ENCODE data around the gene EEF2.
A peak's percentile ranks its signal among the peaks of the same experiment; 100 is the strongest.
"Not testable (repeated sequence)": the region's sequence is repeated elsewhere in the genome, so short reads cannot be mapped to it uniquely, and the experiment has no call there.

Gene EEF2

DNA sequence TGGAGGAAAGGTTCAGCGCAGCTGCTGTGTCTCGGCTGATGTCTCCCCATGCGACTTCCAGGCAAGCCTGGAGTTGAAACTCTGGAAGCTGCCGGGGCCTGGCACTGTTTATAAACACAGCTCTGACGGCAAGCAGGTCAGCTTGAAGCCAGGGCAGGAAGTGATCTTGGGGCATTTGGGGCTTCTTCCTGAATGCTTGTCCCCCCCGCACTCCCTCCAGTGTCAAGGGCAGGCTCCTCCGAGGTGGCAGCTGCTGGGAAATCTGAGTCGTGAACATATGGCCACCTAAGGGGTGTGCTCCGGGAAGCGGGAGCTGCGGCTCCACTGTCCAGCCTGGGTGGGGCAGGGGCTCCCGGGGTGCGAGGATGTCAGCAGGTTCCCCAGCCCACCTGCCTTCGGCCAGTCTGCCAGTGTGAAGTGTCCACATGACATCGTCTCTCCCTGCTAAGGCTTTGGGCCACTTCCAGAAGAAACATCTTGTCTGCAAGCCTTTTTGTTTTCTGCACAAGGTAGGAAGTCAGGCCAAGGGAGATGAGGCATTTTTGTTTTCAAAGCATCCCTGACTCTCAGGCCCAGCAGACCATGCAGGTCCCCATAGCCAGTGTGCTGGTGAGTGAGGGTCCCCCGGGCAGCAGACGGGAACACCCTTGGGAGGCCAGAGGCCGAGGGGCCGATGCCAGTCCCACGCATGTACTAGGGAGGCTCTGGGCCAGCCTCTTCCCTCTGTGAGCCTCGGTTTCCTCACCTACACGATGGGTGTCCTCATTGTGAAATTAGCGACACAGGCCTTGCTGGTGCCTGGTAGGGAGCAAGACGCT is 24.9 kb upstream of the EEF2 start:
- Histone ChIP-seq H3K27me3 (ENCODE audit: low read depth) (no peaks in the 10 kb centered on the region), H3K36me3 (replicated peaks) (peaks cover 15% of the 10 kb centered on the region), H3K4me1 (peaks cover 13% of the 10 kb centered on the region), H3K9me3 (no peaks in the 10 kb centered on the region), H3K4me3 (no peak overlapping the region)
- in situ Hi-C loops (cut with MboI; ENCODE audit: low sequenced_read_pairs) = no loop called here
- DNase-seq (ENCODE audit: low spot score in 2 of 2) = no peak

DNA sequence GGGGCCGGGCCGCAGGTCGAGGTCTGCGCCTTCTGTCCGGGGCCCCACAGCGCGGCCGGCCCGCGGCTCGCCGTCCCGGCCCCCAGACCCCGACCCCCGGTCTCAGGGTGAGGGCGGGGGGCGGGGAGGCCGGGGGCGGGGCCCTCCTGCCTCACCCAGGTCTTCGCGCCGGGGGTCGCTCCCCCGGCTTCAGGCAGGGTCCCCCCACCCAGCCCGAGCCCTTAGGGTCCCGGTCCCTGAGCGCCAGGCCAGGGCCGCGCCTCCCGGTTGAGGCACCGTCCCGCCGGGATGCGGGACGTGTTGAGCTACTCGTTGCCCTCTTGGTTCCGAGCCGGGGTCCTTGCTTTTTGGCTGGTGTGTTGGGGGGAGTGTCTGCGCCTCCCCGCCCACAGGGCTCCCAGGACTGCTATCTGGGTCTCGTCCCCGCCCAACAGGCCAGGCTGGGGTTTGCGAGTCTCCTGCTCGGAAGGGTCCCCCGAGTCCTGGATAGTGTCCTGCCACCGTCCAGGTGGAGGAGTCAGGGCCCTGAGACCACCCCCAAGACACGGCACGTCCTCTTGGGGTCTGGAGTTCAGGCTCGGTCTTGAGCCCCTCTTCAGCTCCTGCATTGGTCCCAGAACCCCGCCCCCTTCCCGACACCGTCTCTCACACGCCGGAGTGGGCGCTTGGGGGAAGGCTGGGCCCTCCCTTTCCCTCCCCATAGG is 22.7 kb upstream of the EEF2 start:
- Histone ChIP-seq H3K27me3 (ENCODE audit: low read depth) (no peaks in the 10 kb centered on the region), H3K36me3 (replicated peaks) (peaks cover 5% of the 10 kb centered on the region; the same call in 1 of the 2 replicates), H3K4me1 (peaks cover 13% of the 10 kb centered on the region), H3K9me3 (no peaks in the 10 kb centered on the region), H3K4me3 (peak overlapping the region; percentile 80)
- in situ Hi-C loops (cut with MboI; ENCODE audit: low sequenced_read_pairs) = no loop called here
- peak in 1 of 2 experiments; percentile 68 for DNase-seq (ENCODE audit: low spot score in 2 of 2)

DNA sequence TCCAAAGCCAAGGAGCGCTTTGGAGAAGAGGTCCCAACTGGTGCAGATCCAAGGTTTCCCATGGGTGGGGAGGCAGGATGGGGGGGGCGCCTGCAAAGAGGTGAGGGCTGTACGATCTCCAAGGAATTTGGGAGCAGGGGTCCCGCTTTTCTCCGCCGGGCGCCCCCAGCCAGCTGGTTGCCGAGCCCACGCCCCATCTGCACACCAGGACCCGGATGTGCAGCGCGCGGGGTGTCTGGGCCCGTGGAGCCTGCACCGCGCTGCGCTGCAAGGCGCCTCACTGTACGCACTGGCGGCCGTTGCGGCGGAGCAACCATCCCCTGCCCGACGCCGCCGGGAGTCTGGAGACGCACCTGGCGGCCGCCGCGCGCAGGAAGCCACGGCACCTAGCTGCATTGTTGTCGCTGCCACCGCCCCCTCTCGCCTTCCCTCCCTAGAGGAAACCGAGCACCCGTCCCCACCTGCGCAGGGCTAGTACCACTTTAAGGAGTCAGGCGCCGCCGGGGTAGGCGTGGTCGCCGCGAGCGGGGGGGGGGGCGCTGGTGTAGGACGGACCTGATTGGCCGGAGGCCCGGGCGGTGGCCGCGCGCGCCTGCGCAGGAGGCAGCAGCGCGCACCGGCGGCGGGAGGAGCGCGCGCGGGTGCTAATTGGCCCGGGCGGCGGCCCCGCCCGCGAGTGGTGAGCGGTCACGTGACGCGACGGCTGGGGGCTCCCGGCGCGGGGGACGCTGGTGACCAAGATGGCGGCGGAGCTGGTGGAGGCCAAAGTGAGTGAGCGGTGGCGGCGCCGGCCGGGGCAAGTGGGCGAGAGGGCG is 22.0 kb upstream of the EEF2 start, which contains the start of gene PIAS4:
PIAS4 (plus strand) TSS at position 716 of the 815 bp plus-strand sequence; CDS start at position 741, 25 bp downstream.
- Histone ChIP-seq H3K9me3 (no peaks in the 10 kb centered on the region), H3K36me3 (replicated peaks) (peaks cover 5% of the 10 kb centered on the region; the same call in 1 of the 2 replicates), H3K27me3 (ENCODE audit: low read depth) (no peaks in the 10 kb centered on the region), H3K4me1 (peaks cover 13% of the 10 kb centered on the region), H3K4me3 (peak within 1 kb of the TSS; percentile 80)
- peak; percentile 91 to 96 for DNase-seq (ENCODE audit: low spot score in 2 of 2)
- in situ Hi-C loops (cut with MboI; ENCODE audit: low sequenced_read_pairs) = no loop called here

DNA sequence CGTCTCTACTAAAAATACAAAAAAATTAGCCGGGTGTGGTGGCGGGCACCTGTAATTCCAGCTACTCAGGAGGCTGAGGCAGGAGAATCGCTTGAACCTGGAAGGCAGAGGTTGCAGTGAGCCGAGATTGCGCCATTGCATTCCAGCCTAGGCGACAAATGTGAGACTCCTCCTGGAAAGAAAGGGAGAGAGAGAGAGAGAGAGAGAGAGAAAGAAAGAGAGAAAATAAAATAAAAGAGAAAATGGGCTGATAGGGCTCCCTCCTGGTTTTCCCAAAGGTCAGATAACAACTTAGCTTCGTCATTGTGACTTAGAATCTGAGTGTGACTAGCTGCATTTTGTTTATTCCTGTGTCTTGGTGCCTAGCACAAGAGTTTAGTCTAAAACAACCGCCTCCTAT is 20.2 kb upstream of the EEF2 start:
- H3K9me3 ChIP-seq; H3K36me3 ChIP-seq (replicated peaks); H3K27me3 ChIP-seq (ENCODE audit: low read depth); in situ Hi-C loops (cut with MboI; ENCODE audit: low sequenced_read_pairs); DNase-seq (ENCODE audit: low spot score in 2 of 2); H3K4me3 ChIP-seq: not testable (repeated sequence)
- H3K4me1 ChIP-seq = peaks cover 13% of the 10 kb centered on the region

DNA sequence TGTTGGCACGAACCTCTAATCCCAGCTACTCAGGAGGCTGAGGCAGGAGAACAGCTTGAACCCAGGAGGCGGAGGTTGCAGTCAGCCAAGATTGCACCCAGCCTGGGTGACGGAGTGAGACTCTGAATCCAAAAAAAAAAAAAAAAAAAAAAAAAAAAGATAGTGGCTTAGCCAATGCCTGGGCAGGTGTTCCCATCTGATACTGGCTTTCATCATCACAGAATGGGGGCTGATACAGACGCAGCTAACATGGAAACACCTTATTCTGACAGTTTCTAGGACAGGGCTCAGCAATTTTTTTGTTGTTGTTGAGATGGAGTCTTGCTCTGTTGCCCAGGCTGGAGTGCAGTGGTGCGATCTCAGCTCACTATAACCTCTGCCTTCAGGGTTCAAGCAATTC is 15.5 kb upstream of the EEF2 start:
- H3K9me3 ChIP-seq; in situ Hi-C loops (cut with MboI; ENCODE audit: low sequenced_read_pairs); H3K27me3 ChIP-seq (ENCODE audit: low read depth); H3K4me1 ChIP-seq; H3K4me3 ChIP-seq; DNase-seq (ENCODE audit: low spot score in 2 of 2); H3K36me3 ChIP-seq (replicated peaks): not testable (repeated sequence)

DNA sequence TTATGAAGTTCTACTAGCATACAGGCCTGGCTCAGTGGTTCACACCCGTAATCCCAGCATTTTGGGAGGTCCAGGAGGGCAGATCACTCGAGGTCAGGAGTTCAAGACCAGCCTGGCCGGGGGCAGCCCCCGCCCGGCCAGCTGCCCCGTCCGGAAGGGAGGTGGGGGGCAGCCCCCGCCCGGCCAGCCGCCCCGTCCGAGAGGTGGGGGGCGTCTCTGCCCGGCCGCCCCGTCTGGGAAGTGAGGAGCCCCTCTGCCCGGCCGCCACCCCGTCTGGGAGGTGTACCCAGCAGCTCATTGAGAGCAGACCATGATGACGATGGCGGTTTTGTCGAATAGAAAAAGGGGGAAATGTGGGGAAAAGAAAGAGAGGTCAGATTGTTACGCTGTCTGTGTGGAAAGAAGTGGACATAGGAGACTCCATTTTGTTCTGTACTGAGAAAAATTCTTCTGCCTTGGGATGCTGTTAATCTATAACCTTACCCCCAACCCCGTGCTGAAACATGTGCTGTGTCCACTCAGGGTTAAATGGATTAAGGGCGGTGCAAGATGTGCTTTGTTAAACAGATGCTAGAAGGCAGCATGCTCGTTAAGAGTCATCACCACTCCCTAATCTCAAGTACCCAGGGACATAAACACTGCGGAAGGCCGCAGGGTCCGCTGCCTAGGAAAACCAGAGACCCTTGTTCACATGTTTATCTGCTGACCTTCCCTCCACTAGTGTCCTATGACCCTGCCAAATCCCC is 13.6 kb upstream of the EEF2 start:
- in situ Hi-C loops (cut with MboI; ENCODE audit: low sequenced_read_pairs); H3K4me3 ChIP-seq; DNase-seq (ENCODE audit: low spot score in 2 of 2); H3K36me3 ChIP-seq (replicated peaks); H3K4me1 ChIP-seq; H3K27me3 ChIP-seq (ENCODE audit: low read depth); H3K9me3 ChIP-seq: not testable (repeated sequence)

DNA sequence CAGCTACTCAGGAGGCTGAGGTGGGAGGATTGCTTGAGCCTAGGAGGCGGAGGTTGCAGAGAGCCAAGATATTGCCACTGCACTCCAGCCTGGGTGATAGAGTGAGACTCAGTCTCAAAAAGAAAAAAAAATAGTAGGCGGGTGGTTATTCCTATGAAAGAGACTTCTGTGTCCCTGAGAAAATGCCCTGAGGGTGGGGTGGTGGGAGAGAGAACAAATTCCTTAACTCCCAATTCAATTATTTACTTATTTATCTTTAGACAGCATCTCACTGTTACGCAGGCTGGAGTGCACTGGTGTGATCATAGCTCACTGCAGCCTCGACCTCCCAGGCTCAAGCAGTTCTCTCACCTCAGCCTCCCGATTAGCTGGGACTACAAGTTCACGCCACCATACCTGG is 10.3 kb upstream of the EEF2 start:
- DNase-seq (ENCODE audit: low spot score in 2 of 2) = peak in 1 of 2 experiments; percentile 43
- no peaks in the 10 kb centered on the region for H3K4me1 ChIP-seq
- in situ Hi-C loops (cut with MboI; ENCODE audit: low sequenced_read_pairs) = no loop called here
- H3K27me3 ChIP-seq (ENCODE audit: low read depth) = no peaks in the 10 kb centered on the region
- H3K9me3 ChIP-seq = no peaks in the 10 kb centered on the region
- H3K36me3 ChIP-seq (replicated peaks) = no peaks in the 10 kb centered on the region
- no peak overlapping the region for H3K4me3 ChIP-seq

DNA sequence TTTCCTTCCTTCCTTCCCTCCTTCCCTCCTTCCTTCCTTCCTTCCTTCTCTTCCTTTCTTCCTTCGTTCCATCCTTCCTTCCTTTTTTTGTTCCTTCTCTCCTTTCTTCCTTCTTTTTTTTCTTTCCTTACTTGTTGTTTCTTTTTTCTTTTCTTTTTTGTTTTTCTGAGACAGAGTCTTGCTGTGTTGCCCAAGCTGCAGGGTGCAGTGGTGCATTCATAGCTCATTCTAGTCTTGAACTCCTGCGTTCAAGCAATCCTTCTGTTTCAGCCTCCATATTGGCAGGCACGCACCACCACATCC is 5.5 kb upstream of the EEF2 start:
- Histone ChIP-seq H3K36me3 (replicated peaks) (no peaks in the 10 kb centered on the region), H3K4me3 (no peak overlapping the region; the same call in 1 of the 2 replicates), H3K9me3 (no peaks in the 10 kb centered on the region), H3K4me1 (peaks cover 15% of the 10 kb centered on the region), H3K27me3 (ENCODE audit: low read depth) (no peaks in the 10 kb centered on the region)
- in situ Hi-C loops (cut with MboI; ENCODE audit: low sequenced_read_pairs) = no loop called here
- no peak for DNase-seq (ENCODE audit: low spot score in 2 of 2)

DNA sequence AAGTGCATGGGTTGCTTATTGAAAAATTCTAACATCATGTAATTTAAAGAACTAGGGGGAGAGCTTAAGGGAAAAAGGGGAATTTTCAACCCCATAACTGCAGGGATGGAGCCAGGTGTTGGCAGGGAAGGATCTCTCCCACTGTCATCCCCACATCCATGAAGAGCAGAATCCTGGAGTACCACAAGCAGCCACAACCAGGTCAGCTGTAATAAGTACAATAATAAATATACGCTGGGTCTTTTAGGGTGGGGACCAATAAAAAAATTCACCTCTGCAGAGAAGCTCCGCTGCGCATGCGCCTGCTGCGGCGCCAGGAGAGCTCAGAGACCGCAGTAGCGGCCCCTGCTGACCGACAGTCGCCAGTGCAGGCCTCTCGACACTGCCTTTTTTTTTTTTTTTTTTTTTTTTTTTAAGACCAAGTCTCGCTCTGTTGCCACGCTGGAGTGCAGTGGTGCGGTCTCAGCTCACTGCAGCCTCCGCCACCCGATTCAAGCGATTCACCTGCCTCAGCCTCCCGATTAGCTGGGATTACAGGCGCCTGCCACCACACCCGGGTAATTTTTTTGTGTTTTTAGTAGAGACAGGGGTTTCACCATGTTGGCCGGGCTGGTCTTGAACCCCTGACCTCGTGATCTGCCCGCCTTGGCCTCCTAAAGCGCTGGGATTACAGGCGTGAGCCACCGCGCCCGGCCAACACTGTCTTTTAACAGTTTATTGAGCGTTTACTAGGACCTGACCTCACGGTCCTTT is 2.5 kb upstream of the EEF2 start:
- H3K4me3 ChIP-seq = peak overlapping the region; percentile 95
- in situ Hi-C loops (cut with MboI; ENCODE audit: low sequenced_read_pairs) = no loop called here
- peak; percentile 82 to 91 for DNase-seq (ENCODE audit: low spot score in 2 of 2)
- no peaks in the 10 kb centered on the region for H3K27me3 ChIP-seq (ENCODE audit: low read depth)
- peaks cover 24% of the 10 kb centered on the region for H3K36me3 ChIP-seq (replicated peaks)
- H3K4me1 ChIP-seq = peaks cover 27% of the 10 kb centered on the region
- no peaks in the 10 kb centered on the region for H3K9me3 ChIP-seq

DNA sequence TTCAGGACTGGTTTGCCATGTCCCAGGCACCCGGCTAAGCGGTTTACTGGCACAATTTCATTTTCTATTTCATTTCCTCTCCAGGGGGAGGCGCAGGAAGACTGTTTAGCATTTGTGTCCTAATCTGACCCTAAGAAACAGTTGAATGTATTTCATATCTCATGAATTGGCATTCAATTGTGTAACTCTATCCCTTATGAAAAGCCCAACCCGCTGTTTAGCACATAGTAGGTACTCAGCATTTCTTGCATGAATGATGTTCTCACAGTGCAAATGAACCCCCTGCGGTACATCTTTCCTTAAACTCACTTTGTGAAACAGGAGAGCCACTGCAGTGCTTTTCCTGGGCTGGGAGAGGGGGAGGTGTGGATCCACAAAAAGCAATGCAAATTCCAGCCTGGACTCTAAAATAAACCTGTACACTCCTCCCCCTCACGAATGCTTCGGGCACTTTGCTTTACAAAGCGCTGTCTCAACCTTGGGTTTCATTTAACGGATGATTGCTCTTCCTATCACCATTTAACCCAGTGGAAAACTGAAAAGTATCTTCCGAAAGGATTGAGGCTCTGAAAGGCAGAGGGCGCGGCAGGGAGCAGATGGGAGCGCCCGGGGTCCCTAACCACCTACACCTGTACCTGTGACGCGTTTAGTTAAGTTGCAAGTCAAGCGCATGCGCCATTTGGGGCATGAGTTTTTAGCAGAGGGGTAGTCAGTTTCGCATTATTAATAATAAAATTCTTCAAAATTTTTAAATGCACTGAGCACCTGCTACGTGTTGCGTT is 1.2 kb upstream of the EEF2 start:
- Histone ChIP-seq H3K4me3 (peak overlapping the region; percentile 95), H3K36me3 (replicated peaks) (peaks cover 38% of the 10 kb centered on the region), H3K9me3 (no peaks in the 10 kb centered on the region), H3K27me3 (ENCODE audit: low read depth) (no peaks in the 10 kb centered on the region), H3K4me1 (peaks cover 27% of the 10 kb centered on the region)
- in situ Hi-C loops (cut with MboI; ENCODE audit: low sequenced_read_pairs) = no loop called here
- DNase-seq (ENCODE audit: low spot score in 2 of 2) = peak; percentile 87 to 92

DNA sequence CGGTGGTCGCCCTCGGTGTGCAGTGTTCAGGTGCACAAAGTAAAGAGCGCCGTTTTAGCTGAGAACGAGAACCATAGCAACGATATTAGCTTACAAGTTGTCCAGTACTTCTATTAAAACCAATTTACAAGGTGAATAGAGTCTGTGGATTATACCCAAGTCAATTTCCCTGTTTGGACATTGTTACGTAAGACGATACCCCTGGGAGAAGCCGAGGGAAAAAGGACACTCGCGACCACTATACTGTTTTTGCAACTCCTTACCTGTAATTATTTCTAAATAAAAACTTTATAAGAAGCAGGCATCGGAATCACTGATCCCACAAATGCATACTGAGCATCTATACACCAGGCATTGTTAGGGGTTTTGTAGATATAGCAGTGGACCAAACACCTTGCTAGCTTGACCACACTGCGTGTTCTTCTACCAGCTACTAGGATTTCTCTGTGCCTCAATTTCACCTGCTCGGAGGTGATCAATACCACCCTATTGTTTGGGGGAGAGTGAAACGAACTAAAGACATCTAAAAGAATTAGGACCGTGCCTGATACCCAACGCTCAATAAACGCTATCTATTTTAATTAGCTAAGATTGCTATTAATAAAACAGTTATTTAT is 488 bp upstream of the EEF2 start:
- peak overlapping the region; percentile 95 for H3K4me3 ChIP-seq
- H3K27me3 ChIP-seq (ENCODE audit: low read depth) = no peaks in the 10 kb centered on the region
- DNase-seq (ENCODE audit: low spot score in 2 of 2) = no peak
- in situ Hi-C loops (cut with MboI; ENCODE audit: low sequenced_read_pairs) = no loop called here
- H3K36me3 ChIP-seq (replicated peaks) = peaks cover 45% of the 10 kb centered on the region
- no peaks in the 10 kb centered on the region for H3K9me3 ChIP-seq
- peaks cover 27% of the 10 kb centered on the region for H3K4me1 ChIP-seq

DNA sequence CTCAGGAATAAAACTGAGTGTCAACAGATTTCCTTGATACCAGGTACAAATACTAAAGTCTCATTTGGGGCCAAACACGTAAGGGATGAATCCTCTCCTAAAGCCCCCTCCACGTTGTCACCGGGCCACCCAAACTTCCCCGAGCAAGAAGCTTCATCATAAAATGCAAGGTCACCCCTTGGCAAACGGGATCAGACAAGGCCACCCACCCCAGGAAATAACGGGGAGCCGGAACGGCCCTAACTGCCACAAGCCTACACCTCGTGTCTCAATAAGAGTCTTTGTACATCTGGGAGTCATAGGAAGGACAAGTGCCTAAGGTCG is 717 bp downstream of the EEF2 start:
- DNase-seq (ENCODE audit: low spot score in 2 of 2) = no peak
- Histone ChIP-seq H3K27me3 (ENCODE audit: low read depth) (no peaks in the 10 kb centered on the region), H3K4me1 (peaks cover 27% of the 10 kb centered on the region), H3K36me3 (replicated peaks) (peaks cover 57% of the 10 kb centered on the region), H3K4me3 (peak overlapping the region; percentile 95), H3K9me3 (no peaks in the 10 kb centered on the region)
- in situ Hi-C loops (cut with MboI; ENCODE audit: low sequenced_read_pairs) = no loop called here
